22Rv1 (cell line): ENCODE measurements around the gene RALY.

ENCODE experiments used
- ZFX ChIP-seq: fragments of 450-650 bp; IDR thresholded peaks from 2 replicates; pipeline ENCODE4 v1.6.1; 2017; ENCODE audit warnings: antibody characterized with exemption, borderline replicate concordance
- TF ChIP-seq, protein P1 (sequence below): fragments of 450-650 bp; IDR thresholded peaks from 2 replicates; pipeline ENCODE4 v1.5.1; 2017; ENCODE audit warnings: mild to moderate bottlenecking

DNA sequence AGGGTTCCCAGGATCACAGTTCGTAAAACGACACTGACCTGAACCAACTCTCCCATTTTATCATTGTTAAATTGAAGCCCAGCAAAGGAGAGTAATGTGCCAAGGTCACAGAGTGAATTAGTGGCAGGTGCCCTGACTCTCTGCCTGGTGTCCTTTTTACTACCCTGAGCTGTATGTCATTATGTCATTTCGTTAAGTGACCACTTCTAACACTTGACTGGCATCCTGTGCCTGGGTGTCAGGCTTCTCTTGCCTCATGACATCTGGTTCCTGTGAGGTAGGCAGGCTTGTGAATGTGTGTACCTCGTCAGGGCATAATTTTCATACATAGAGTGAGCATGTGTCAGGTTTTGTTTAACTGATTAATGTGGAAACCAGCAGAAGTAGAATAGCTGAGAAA lies 48.6 kb downstream of the RALY start:
- TF ChIP-seq, protein P1, sequence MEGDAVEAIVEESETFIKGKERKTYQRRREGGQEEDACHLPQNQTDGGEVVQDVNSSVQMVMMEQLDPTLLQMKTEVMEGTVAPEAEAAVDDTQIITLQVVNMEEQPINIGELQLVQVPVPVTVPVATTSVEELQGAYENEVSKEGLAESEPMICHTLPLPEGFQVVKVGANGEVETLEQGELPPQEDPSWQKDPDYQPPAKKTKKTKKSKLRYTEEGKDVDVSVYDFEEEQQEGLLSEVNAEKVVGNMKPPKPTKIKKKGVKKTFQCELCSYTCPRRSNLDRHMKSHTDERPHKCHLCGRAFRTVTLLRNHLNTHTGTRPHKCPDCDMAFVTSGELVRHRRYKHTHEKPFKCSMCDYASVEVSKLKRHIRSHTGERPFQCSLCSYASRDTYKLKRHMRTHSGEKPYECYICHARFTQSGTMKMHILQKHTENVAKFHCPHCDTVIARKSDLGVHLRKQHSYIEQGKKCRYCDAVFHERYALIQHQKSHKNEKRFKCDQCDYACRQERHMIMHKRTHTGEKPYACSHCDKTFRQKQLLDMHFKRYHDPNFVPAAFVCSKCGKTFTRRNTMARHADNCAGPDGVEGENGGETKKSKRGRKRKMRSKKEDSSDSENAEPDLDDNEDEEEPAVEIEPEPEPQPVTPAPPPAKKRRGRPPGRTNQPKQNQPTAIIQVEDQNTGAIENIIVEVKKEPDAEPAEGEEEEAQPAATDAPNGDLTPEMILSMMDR = no peak
- TF ChIP-seq ZFX = no peak
